Measurements from ENCODE around the gene NUDT5. TPM values are rescaled to one million over a fixed set of nuclear protein-coding genes. Genes with fewer than 3 reads are reported as not detected.
A peak's percentile ranks its signal among the peaks of the same experiment; 100 is the strongest.

Gene NUDT5
- total RNA-seq, 1 donor from 2014 or later = 30.7 TPM

- intact Hi-C loops (cut with DNase I) = no loop called here
- no peaks in the 10 kb centered on the region for H3K9me3 ChIP-seq
- no peaks in the 10 kb centered on the region for H3K27me3 ChIP-seq
- peaks cover 0 to 18% of the 10 kb centered on the region in 2 donors for H3K36me3 ChIP-seq
- H3K4me1 ChIP-seq = peaks cover 26% of the 10 kb centered on the region
- no peak overlapping the region for H3K4me3 ChIP-seq
- DNase-seq (ENCODE audit: extremely low spot score in 2 of 2) = no peak
- TF ChIP-seq CTCF (IDR thresholded peaks at IDR 0.05) (no peak), POLR2A (IDR thresholded peaks at IDR 0.05) (no peak), POLR2AphosphoS5 (IDR thresholded peaks at IDR 0.05; ENCODE audit: insufficient read depth in 1 of 2, low read depth in 1 of 2) (no peak)
- no peak overlapping the region for H3K27ac ChIP-seq
Observed at GRCh38 chr10:12225444-12225843, 29.8 kb upstream of the NUDT5 start.

GRCh38 chr10:12221323-12222298, 25.9 kb upstream of the NUDT5 start:
- DNase-seq (ENCODE audit: extremely low spot score in 2 of 2) = no peak
- no peak overlapping the region for H3K27ac ChIP-seq
- no peak overlapping the region for H3K4me3 ChIP-seq
- TF ChIP-seq POLR2AphosphoS5 (IDR thresholded peaks at IDR 0.05; ENCODE audit: insufficient read depth in 1 of 2, low read depth in 1 of 2) (no peak), CTCF (IDR thresholded peaks at IDR 0.05) (no peak), POLR2A (IDR thresholded peaks at IDR 0.05) (no peak)
- H3K36me3 ChIP-seq = peaks cover 0 to 24% of the 10 kb centered on the region in 2 donors
- intact Hi-C loops (cut with DNase I) = no loop called here
- H3K4me1 ChIP-seq = peaks cover 35% of the 10 kb centered on the region
- H3K27me3 ChIP-seq = no peaks in the 10 kb centered on the region
- no peaks in the 10 kb centered on the region for H3K9me3 ChIP-seq

DNA sequence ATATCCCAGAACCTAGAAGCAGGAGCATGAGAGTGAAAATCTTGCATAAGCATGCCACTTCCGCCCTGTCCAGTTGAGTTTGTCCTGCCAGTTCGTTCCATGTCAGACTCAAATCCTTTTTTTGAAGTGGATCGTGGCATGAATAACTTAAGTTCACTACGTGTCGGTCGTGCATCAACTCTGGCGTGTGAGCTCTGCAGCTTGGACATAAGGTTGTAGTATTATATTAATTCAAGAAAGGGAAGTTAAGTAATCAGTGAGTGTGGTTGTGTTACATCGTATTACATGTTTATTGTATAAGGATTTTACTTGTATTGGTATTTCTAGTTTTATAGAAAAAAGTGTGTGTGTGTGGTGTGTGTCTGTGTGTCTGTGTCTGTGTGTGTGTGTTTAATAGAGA, 23.3 kb upstream of the NUDT5 start:
- intact Hi-C loops (cut with DNase I) = no loop called here
- H3K4me1 ChIP-seq = peaks cover 43% of the 10 kb centered on the region
- no peaks in the 10 kb centered on the region for H3K9me3 ChIP-seq
- H3K27ac ChIP-seq = no peak overlapping the region
- H3K27me3 ChIP-seq = no peaks in the 10 kb centered on the region
- no peak for DNase-seq (ENCODE audit: extremely low spot score in 2 of 2)
- no peak for TF ChIP-seq POLR2A (IDR thresholded peaks at IDR 0.05)
- TF ChIP-seq POLR2AphosphoS5 (IDR thresholded peaks at IDR 0.05; ENCODE audit: insufficient read depth in 1 of 2, low read depth in 1 of 2) = no peak
- TF ChIP-seq CTCF (IDR thresholded peaks at IDR 0.05) = no peak
- H3K4me3 ChIP-seq = no peak overlapping the region
- peaks cover 0 to 24% of the 10 kb centered on the region in 2 donors for H3K36me3 ChIP-seq

- Histone ChIP-seq H3K27me3 (no peaks in the 10 kb centered on the region), H3K4me3 (no peak overlapping the region), H3K27ac (peak overlapping the region; percentile 36), H3K9me3 (no peaks in the 10 kb centered on the region), H3K4me1 (peaks cover 16% of the 10 kb centered on the region), H3K36me3 (peaks cover 0 to 44% of the 10 kb centered on the region in 2 donors)
- peak in 1 of 2 donors; percentile 63 for TF ChIP-seq POLR2AphosphoS5 (IDR thresholded peaks at IDR 0.05; ENCODE audit: insufficient read depth in 1 of 2, low read depth in 1 of 2)
- TF ChIP-seq POLR2A (IDR thresholded peaks at IDR 0.05) = no peak
- TF ChIP-seq CTCF (IDR thresholded peaks at IDR 0.05) = peak in 1 of 3 experiments; percentile 55
- intact Hi-C loops (cut with DNase I) = no loop called here
- DNase-seq (ENCODE audit: extremely low spot score in 2 of 2) = no peak
Observed at GRCh38 chr10:12214763-12215218, 19.1 kb upstream of the NUDT5 start.

- Histone ChIP-seq H3K36me3 (peaks cover 0 to 48% of the 10 kb centered on the region in 2 donors), H3K27ac (peak overlapping the region; percentile 36), H3K27me3 (no peaks in the 10 kb centered on the region), H3K4me3 (no peak overlapping the region), H3K9me3 (no peaks in the 10 kb centered on the region), H3K4me1 (peaks cover 14% of the 10 kb centered on the region)
- DNase-seq (ENCODE audit: extremely low spot score in 2 of 2) = no peak
- intact Hi-C loops (cut with DNase I) = no loop called here
- TF ChIP-seq POLR2A (IDR thresholded peaks at IDR 0.05) = no peak
- TF ChIP-seq POLR2AphosphoS5 (IDR thresholded peaks at IDR 0.05; ENCODE audit: insufficient read depth in 1 of 2, low read depth in 1 of 2) = no peak
- TF ChIP-seq CTCF (IDR thresholded peaks at IDR 0.05) = no peak
Observed at GRCh38 chr10:12214093-12214492, 18.4 kb upstream of the NUDT5 start.

All from vagina (tissue), 2 donors.